Muscle layer of colon (tissue), 2 donors: ENCODE results near the gene HOXA7.

Experiments used
- H3K27ac ChIP-seq: one replicate; pipeline ENCODE4 v1.7.0; 2013; ENCODE audit warnings: low read depth, mild to moderate bottlenecking, low read length, moderate library complexity
- H3K27me3 ChIP-seq, 2 donors: one replicate each; pipeline ENCODE4 v1.7.0; 2013; ENCODE audit warnings: low read length in 2 of 2, mild to moderate bottlenecking in 2 of 2; ENCODE audit not compliant: insufficient read depth in 2 of 2, control insufficient read depth in 1 of 2
- H3K36me3 ChIP-seq: one replicate; pipeline ENCODE4 v1.7.0; 2013; ENCODE audit warnings: mild to moderate bottlenecking, low read length; ENCODE audit not compliant: insufficient read depth
- H3K4me1 ChIP-seq: one replicate; pipeline ENCODE4 v1.7.0; 2013; ENCODE audit warnings: mild to moderate bottlenecking, low read length; ENCODE audit not compliant: insufficient read depth
- H3K4me3 ChIP-seq, 2 donors: one replicate each; pipeline ENCODE4 v1.7.0; 2013; ENCODE audit warnings: low read length in 2 of 2, low read depth in 1 of 2, mild to moderate bottlenecking in 1 of 2, moderate library complexity in 1 of 2
- H3K9ac ChIP-seq: one replicate; pipeline ENCODE4 v1.7.0; 2013; ENCODE audit warnings: low read length
- H3K9me3 ChIP-seq: one replicate; pipeline ENCODE4 v1.7.0; 2013; ENCODE audit warnings: mild to moderate bottlenecking, low read length
- donor health status: abdominal sarcoma.
- donor health status: Adenocarcinoma of cecum.

Gene HOXA7

GRCh38 chr7:27139334-27140125, 16.9 kb downstream of the HOXA7 start:
- H3K4me3 ChIP-seq, result peak overlapping the region in 1 of 2 donors; percentile 39
- H3K27me3 ChIP-seq, result no peaks in the 10 kb centered on the region
- H3K4me1 ChIP-seq, result peaks cover 59% of the 10 kb centered on the region
- H3K9ac ChIP-seq, result no peak overlapping the region
- H3K27ac ChIP-seq, result peak overlapping the region; percentile 59
- no peaks in the 10 kb centered on the region for H3K9me3 ChIP-seq
- peaks cover 17% of the 10 kb centered on the region for H3K36me3 ChIP-seq

GRCh38 chr7:27138985-27139333, 17.5 kb downstream of the HOXA7 start:
- H3K4me3 ChIP-seq, result peak overlapping the region in 1 of 2 donors; percentile 39
- no peak overlapping the region for H3K9ac ChIP-seq
- H3K36me3 ChIP-seq, result peaks cover 12% of the 10 kb centered on the region
- H3K9me3 ChIP-seq, result no peaks in the 10 kb centered on the region
- H3K27ac ChIP-seq, result peak overlapping the region; percentile 59
- peaks cover 59% of the 10 kb centered on the region for H3K4me1 ChIP-seq
- H3K27me3 ChIP-seq, result no peaks in the 10 kb centered on the region

- Histone ChIP-seq H3K9me3 (no peaks in the 10 kb centered on the region), H3K36me3 (peaks cover 9% of the 10 kb centered on the region), H3K9ac (no peak overlapping the region), H3K27me3 (no peaks in the 10 kb centered on the region), H3K27ac (peak overlapping the region; percentile 59), H3K4me1 (peaks cover 64% of the 10 kb centered on the region), H3K4me3 (no peak overlapping the region)
Measured at GRCh38 chr7:27138472-27138871, 18.0 kb downstream of the HOXA7 start.

- peak overlapping the region; percentile 46 for H3K9ac ChIP-seq
- H3K27me3 ChIP-seq, result no peaks in the 10 kb centered on the region
- H3K36me3 ChIP-seq, result peaks cover 9% of the 10 kb centered on the region
- H3K9me3 ChIP-seq, result no peaks in the 10 kb centered on the region
- H3K4me3 ChIP-seq, result no peak overlapping the region
- H3K4me1 ChIP-seq, result peaks cover 71% of the 10 kb centered on the region
- H3K27ac ChIP-seq, result peak overlapping the region; percentile 59
Measured at GRCh38 chr7:27137640-27138315, 18.7 kb downstream of the HOXA7 start.

- peak overlapping the region; percentile 6 for H3K9ac ChIP-seq
- H3K9me3 ChIP-seq, result no peaks in the 10 kb centered on the region
- H3K4me1 ChIP-seq, result peaks cover 78% of the 10 kb centered on the region
- H3K27ac ChIP-seq, result peak overlapping the region; percentile 28
- no peak overlapping the region for H3K4me3 ChIP-seq
- H3K36me3 ChIP-seq, result no peaks in the 10 kb centered on the region
- no peaks in the 10 kb centered on the region for H3K27me3 ChIP-seq
Measured at GRCh38 chr7:27134392-27134791, 22.1 kb downstream of the HOXA7 start.

- Histone ChIP-seq H3K36me3 (no peaks in the 10 kb centered on the region), H3K4me1 (peaks cover 82% of the 10 kb centered on the region), H3K27me3 (no peaks in the 10 kb centered on the region), H3K4me3 (no peak overlapping the region), H3K9ac (peak overlapping the region; percentile 6), H3K27ac (peak overlapping the region; percentile 35), H3K9me3 (no peaks in the 10 kb centered on the region)
Measured at GRCh38 chr7:27133409-27134231, 22.9 kb downstream of the HOXA7 start.

- Histone ChIP-seq H3K4me3 (no peak overlapping the region), H3K4me1 (peaks cover 82% of the 10 kb centered on the region), H3K9ac (no peak overlapping the region), H3K36me3 (no peaks in the 10 kb centered on the region), H3K27me3 (no peaks in the 10 kb centered on the region), H3K9me3 (no peaks in the 10 kb centered on the region), H3K27ac (peak overlapping the region; percentile 35)
Measured at GRCh38 chr7:27132978-27133377, 23.5 kb downstream of the HOXA7 start.

GRCh38 chr7:27132214-27132613, 24.3 kb downstream of the HOXA7 start:
- Histone ChIP-seq H3K9ac (no peak overlapping the region), H3K4me1 (peaks cover 82% of the 10 kb centered on the region), H3K27ac (peak overlapping the region; percentile 17), H3K9me3 (no peaks in the 10 kb centered on the region), H3K4me3 (no peak overlapping the region), H3K27me3 (no peaks in the 10 kb centered on the region), H3K36me3 (no peaks in the 10 kb centered on the region)

GRCh38 chr7:27131390-27131819, 25.1 kb downstream of the HOXA7 start:
- Histone ChIP-seq H3K27me3 (no peaks in the 10 kb centered on the region), H3K27ac (peak overlapping the region; percentile 77), H3K4me1 (peaks cover 82% of the 10 kb centered on the region), H3K9ac (peak overlapping the region; percentile 79), H3K4me3 (peak overlapping the region; percentile 69 to 75), H3K9me3 (no peaks in the 10 kb centered on the region), H3K36me3 (no peaks in the 10 kb centered on the region)

GRCh38 chr7:27130540-27131389, 25.7 kb downstream of the HOXA7 start, which contains the start of gene HOXA4:
TSS of gene HOXA4 (minus strand) at chr7:27130757. CDS start at chr7:27130733, 24 bp downstream.
- peak within 1 kb of the TSS; percentile 79 for H3K9ac ChIP-seq

More at GRCh38 chr7:27130540-27131389, 25.7 kb downstream of the HOXA7 start, which contains the start of gene HOXA4:
- Histone ChIP-seq H3K27me3 (no peaks in the 10 kb centered on the region), H3K36me3 (no peaks in the 10 kb centered on the region), H3K9me3 (no peaks in the 10 kb centered on the region), H3K4me1 (peaks cover 82% of the 10 kb centered on the region), H3K4me3 (peak within 1 kb of the TSS; percentile 69 to 75), H3K27ac (peak within 1 kb of the TSS; percentile 77)
